Activated naive CD4-positive, alpha-beta T cell treated with anti-CD3 and anti-CD28 coated beads, Interleukin-2, amount 50 U/mL, for 24 hours (primary cell): ENCODE results near the gene BCAS3.

Experiments
- H3K27ac Mint-ChIP-seq: one replicate; pipeline ENCODE4 v1.8.0; 2021; ENCODE audit warnings: mild to moderate bottlenecking, mixed read lengths
- H3K27me3 Mint-ChIP-seq: one replicate; pipeline ENCODE4 v1.8.0; 2021; ENCODE audit warnings: mixed read lengths
- H3K36me3 Mint-ChIP-seq: one replicate; pipeline ENCODE4 v1.8.0; 2021; ENCODE audit warnings: mixed read lengths
- H3K4me1 Mint-ChIP-seq: one replicate; pipeline ENCODE4 v1.8.0; 2021; ENCODE audit warnings: mixed read lengths
- H3K4me3 Mint-ChIP-seq: one replicate; pipeline ENCODE4 v1.8.0; 2021; ENCODE audit warnings: mild to moderate bottlenecking, mixed read lengths
- H3K9me3 Mint-ChIP-seq: one replicate; pipeline ENCODE4 v1.8.0; 2021; ENCODE audit warnings: mixed read lengths

The BCAS3 gene

DNA sequence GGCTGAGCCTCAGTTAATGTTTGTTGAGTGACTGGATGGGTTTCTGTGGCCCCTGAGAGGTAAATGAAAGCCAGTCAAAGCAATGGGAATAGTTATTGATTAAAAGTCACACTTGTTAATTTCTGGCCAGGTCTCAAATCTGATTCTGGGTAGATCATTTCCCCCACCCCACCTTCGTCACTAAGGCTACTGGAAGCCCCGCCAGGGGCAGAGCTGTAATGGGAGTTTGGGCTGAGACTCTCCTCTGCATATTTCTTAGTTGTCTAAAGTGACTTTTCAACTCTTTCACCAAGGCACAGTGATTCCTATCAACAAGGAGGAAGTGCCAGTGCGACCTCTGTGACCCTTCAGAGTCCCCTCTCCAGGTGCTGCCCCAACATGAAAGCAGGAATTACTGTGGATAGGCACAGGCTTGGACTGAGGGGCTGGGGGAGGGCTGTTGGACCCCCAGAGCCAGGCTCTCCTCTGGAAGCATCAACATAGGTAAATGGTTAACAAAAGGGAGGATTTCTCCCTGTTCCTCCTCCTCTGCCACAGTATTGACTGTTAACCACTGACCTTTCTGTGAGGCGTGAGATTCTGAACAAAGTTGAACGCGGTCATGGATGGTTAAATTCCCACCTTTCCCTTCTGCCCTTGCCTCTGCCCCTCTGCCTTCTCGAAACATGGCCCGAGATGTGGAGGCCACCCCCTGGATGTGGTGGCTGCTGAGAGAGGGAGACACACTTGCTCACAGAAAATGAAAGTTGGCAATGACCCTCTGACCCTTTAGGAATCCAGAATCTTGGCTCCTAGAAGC, 701.2 kb downstream of the BCAS3 start:
- Mint-ChIP-seq H3K4me3 (no peak overlapping the region), H3K27ac (peak overlapping the region; percentile 30), H3K27me3 (no peaks in the 10 kb centered on the region), H3K36me3 (peaks cover 4% of the 10 kb centered on the region), H3K9me3 (no peaks in the 10 kb centered on the region), H3K4me1 (no peaks in the 10 kb centered on the region)

GRCh38 chr17:61379457-61380216, 702.0 kb downstream of the BCAS3 start:
- H3K4me1 Mint-ChIP-seq = no peaks in the 10 kb centered on the region
- H3K27me3 Mint-ChIP-seq = no peaks in the 10 kb centered on the region
- peaks cover 4% of the 10 kb centered on the region for H3K36me3 Mint-ChIP-seq
- no peaks in the 10 kb centered on the region for H3K9me3 Mint-ChIP-seq
- H3K27ac Mint-ChIP-seq = no peak overlapping the region
- H3K4me3 Mint-ChIP-seq = no peak overlapping the region

DNA sequence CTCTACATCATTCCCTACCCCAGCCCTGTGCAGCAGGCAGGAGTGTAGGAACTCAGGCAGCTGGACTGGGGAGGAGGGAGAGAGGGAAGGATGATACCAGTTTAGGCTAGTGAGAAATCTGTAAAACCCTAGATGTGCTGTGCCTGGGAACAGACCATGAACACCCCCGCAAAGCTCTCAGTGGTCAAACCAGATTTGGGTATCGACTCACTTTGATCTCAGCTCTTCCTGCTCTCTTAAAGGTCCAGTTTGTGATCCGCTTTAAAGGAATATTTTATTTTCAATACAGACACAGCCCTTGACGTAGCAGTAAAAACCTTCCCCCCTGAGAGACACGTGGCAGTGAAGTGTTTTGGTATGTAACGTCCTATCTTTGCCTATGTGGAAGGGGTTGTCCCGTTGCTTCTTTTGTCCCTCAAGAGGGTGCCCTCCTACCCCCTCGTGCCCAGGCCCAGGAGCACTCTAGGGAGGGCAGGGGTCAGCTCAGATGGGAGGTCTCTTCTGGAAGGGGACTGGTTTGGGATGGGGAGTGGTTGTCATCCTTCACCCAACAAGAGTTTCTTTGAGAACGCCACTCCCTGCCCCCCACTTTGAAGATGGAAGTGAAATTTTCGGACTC, 702.7 kb downstream of the BCAS3 start:
- Mint-ChIP-seq H3K4me1 (no peaks in the 10 kb centered on the region), H3K27ac (no peak overlapping the region), H3K4me3 (no peak overlapping the region)

GRCh38 chr17:61380836-61381525, 703.3 kb downstream of the BCAS3 start:
- no peaks in the 10 kb centered on the region for H3K9me3 Mint-ChIP-seq
- H3K4me1 Mint-ChIP-seq = no peaks in the 10 kb centered on the region
- H3K4me3 Mint-ChIP-seq = no peak overlapping the region
- H3K36me3 Mint-ChIP-seq = peaks cover 6% of the 10 kb centered on the region
- no peaks in the 10 kb centered on the region for H3K27me3 Mint-ChIP-seq
- H3K27ac Mint-ChIP-seq = no peak overlapping the region

More for the DNA sequence above, 702.7 kb downstream of the BCAS3 start:
- peaks cover 6% of the 10 kb centered on the region for H3K36me3 Mint-ChIP-seq
- H3K9me3 Mint-ChIP-seq = no peaks in the 10 kb centered on the region
- no peaks in the 10 kb centered on the region for H3K27me3 Mint-ChIP-seq

DNA sequence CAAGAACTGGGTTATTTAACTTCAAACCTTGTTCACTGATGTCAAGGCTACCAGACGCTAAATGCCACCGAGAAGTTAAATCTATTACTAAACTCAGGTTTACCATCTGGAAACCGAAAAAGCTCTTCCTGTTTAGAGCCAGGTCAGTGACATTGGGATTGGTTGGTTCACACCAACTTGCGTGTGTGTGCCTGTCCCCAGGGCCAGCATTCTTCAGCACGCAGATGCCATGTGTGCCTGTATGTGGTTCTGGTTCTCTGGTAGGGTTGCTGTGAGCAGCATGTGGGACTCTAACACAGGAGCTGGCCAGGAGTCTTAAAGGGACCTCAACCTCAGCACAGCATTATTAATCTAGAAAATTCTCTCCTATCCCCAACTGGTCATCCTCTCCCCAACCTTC, 703.9 kb downstream of the BCAS3 start:
- Mint-ChIP-seq H3K36me3 (peaks cover 6% of the 10 kb centered on the region), H3K27ac (no peak overlapping the region), H3K27me3 (no peaks in the 10 kb centered on the region), H3K9me3 (no peaks in the 10 kb centered on the region), H3K4me1 (no peaks in the 10 kb centered on the region), H3K4me3 (no peak overlapping the region)

DNA sequence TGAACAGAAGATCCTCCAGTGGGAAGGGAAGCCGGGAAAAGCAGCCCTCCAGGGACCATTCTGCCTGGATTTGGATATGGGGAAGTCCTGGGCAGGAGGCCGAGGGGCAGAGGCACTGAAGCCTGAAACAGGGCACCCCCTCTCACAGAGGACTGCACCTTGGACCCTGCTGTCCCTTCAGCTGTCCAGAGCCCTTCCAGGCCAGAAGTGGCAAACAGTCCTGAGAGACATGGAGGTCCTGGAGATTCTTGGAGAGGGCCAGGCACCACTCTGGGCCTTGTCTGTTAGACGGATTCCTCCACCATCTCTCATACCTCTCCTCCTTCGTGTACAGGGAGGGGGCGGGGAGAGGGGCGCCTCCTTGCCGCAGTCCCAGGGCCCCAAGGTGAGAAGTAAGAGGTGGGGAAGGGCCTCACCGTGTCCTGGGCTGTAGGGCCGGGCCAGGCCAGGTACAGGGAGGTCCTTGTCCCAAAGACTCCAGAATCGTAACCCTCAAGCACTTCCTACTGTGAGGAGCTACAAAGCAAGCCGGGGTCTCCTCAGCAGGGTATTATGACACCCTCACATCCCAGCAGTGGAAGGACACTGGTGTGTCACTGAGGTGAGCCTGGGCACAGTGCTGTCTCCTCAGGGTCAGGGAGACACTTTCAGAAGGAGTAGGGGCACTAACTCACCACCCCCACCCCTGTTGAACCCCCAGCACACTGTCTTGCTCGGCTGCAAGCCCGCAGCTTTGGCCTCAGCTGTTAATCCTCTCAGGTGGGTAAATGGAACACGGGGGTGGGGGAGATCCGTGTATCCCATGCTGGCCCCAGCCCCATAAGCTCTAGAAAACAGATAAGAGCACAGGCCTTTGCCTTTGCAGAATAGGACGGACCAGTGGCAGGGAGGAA, 705.4 kb downstream of the BCAS3 start:
- Mint-ChIP-seq H3K9me3 (no peaks in the 10 kb centered on the region), H3K27ac (no peak overlapping the region), H3K4me3 (no peak overlapping the region), H3K4me1 (no peaks in the 10 kb centered on the region), H3K36me3 (peaks cover 6% of the 10 kb centered on the region), H3K27me3 (no peaks in the 10 kb centered on the region)

GRCh38 chr17:61383689-61384201, 706.1 kb downstream of the BCAS3 start:
- Mint-ChIP-seq H3K9me3 (no peaks in the 10 kb centered on the region), H3K36me3 (peaks cover 6% of the 10 kb centered on the region), H3K27me3 (no peaks in the 10 kb centered on the region), H3K27ac (no peak overlapping the region), H3K4me3 (no peak overlapping the region), H3K4me1 (no peaks in the 10 kb centered on the region)

DNA sequence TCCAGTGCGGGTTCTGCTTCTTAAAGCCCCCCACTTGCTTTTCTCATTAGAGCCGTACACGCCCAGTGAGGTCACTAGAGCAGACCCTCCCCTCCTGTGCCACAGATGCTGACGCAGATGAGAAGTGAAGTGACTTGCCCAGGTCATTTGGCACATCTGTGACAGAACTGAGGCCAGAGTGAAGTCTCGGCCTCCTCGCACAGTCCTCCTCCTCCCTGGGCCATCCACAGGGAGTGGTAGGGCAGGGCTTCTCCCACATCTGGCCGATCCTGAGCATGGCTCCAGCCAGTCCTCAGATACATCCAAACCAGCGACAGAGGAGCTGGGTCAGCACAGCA, 706.7 kb downstream of the BCAS3 start:
- no peak overlapping the region for H3K27ac Mint-ChIP-seq
- peaks cover 6% of the 10 kb centered on the region for H3K36me3 Mint-ChIP-seq
- H3K9me3 Mint-ChIP-seq = no peaks in the 10 kb centered on the region
- H3K4me1 Mint-ChIP-seq = peaks cover 2% of the 10 kb centered on the region
- no peak overlapping the region for H3K4me3 Mint-ChIP-seq
- H3K27me3 Mint-ChIP-seq = peaks cover 2% of the 10 kb centered on the region

- peaks cover 4% of the 10 kb centered on the region for H3K36me3 Mint-ChIP-seq
- peaks cover 3% of the 10 kb centered on the region for H3K4me1 Mint-ChIP-seq
- H3K27me3 Mint-ChIP-seq = peaks cover 3% of the 10 kb centered on the region
- H3K4me3 Mint-ChIP-seq = no peak overlapping the region
- H3K27ac Mint-ChIP-seq = no peak overlapping the region
- H3K9me3 Mint-ChIP-seq = no peaks in the 10 kb centered on the region
These were observed 707.3 kb downstream of the BCAS3 start for GRCh38 chr17:61384692-61385576.

- Mint-ChIP-seq H3K4me1 (peaks cover 3% of the 10 kb centered on the region), H3K27me3 (peaks cover 3% of the 10 kb centered on the region), H3K36me3 (peaks cover 4% of the 10 kb centered on the region), H3K27ac (no peak overlapping the region), H3K4me3 (no peak overlapping the region), H3K9me3 (no peaks in the 10 kb centered on the region)
These were observed 708.1 kb downstream of the BCAS3 start for GRCh38 chr17:61385577-61386236.

- H3K27ac Mint-ChIP-seq = no peak overlapping the region
- peaks cover 3% of the 10 kb centered on the region for H3K4me1 Mint-ChIP-seq
- peaks cover 3% of the 10 kb centered on the region for H3K27me3 Mint-ChIP-seq
- H3K9me3 Mint-ChIP-seq = no peaks in the 10 kb centered on the region
- no peak overlapping the region for H3K4me3 Mint-ChIP-seq
- H3K36me3 Mint-ChIP-seq = peaks cover 2% of the 10 kb centered on the region
These were observed 708.6 kb downstream of the BCAS3 start for GRCh38 chr17:61386251-61386650.

- H3K36me3 Mint-ChIP-seq = peaks cover 2% of the 10 kb centered on the region
- no peak overlapping the region for H3K4me3 Mint-ChIP-seq
- no peak overlapping the region for H3K27ac Mint-ChIP-seq
- H3K27me3 Mint-ChIP-seq = peaks cover 3% of the 10 kb centered on the region
- H3K4me1 Mint-ChIP-seq = peaks cover 3% of the 10 kb centered on the region
- no peaks in the 10 kb centered on the region for H3K9me3 Mint-ChIP-seq
These were observed 709.4 kb downstream of the BCAS3 start for GRCh38 chr17:61387011-61387410.

GRCh38 chr17:61387511-61388305, 710.1 kb downstream of the BCAS3 start:
- H3K36me3 Mint-ChIP-seq = peaks cover 6% of the 10 kb centered on the region
- H3K9me3 Mint-ChIP-seq = no peaks in the 10 kb centered on the region
- H3K4me1 Mint-ChIP-seq = peaks cover 3% of the 10 kb centered on the region
- H3K4me3 Mint-ChIP-seq = no peak overlapping the region
- no peak overlapping the region for H3K27ac Mint-ChIP-seq
- H3K27me3 Mint-ChIP-seq = peaks cover 3% of the 10 kb centered on the region
